Endothelial cell of umbilical vein (primary cell): ENCODE measurements around the gene MOGAT3.

ENCODE experiments used
- CTCF ChIP-seq, 2 donors: IDR thresholded peaks; 1 replicate in 1 of 2; 2 replicates in 1 of 2; pipeline ENCODE4 v1.5.1; 2011; ENCODE audit warnings: low read length in 2 of 2, mild to moderate bottlenecking in 2 of 2, moderate library complexity in 2 of 2, control low read depth in 1 of 2, inconsistent platforms in 1 of 2, low read depth in 1 of 2; ENCODE audit not compliant: insufficient read depth in 1 of 2; ENCODE audit errors: extremely low read depth in 1 of 2
- EZH2 ChIP-seq: IDR thresholded peaks from 2 replicates; pipeline ENCODE4 v1.6.1; 2012; ENCODE audit warnings: borderline replicate concordance, low read depth, mild to moderate bottlenecking, moderate library complexity, low read length, inconsistent platforms; ENCODE audit not compliant: severe bottlenecking
- FOS ChIP-seq: IDR thresholded peaks from 2 replicates; pipeline ENCODE4 v1.6.1; 2011; ENCODE audit warnings: mild to moderate bottlenecking, low read length, moderate library complexity, borderline replicate concordance; ENCODE audit not compliant: insufficient read depth
- GATA2 ChIP-seq: IDR thresholded peaks from 2 replicates; pipeline ENCODE4 v1.7.0; 2011; ENCODE audit warnings: low read depth, mild to moderate bottlenecking, moderate library complexity, mixed read lengths, low read length; ENCODE audit not compliant: insufficient read length, insufficient read depth
- MAX ChIP-seq: IDR thresholded peaks from 2 replicates; pipeline ENCODE4 v1.6.1; 2011; ENCODE audit not compliant: insufficient read depth, insufficient read length
- MYC ChIP-seq: IDR thresholded peaks from one replicate; pipeline ENCODE4 v1.6.1; 2011; ENCODE audit warnings: mild to moderate bottlenecking, low read depth, low read length
- POLR2A ChIP-seq: IDR thresholded peaks from 2 replicates; pipeline ENCODE4 v1.6.1; 2012; ENCODE audit warnings: low read depth, mild to moderate bottlenecking, control low read depth, low read length
- POLR2AphosphoS5 ChIP-seq: IDR thresholded peaks from 2 replicates; pipeline ENCODE4 v1.6.1; 2012; ENCODE audit warnings: low read depth, mild to moderate bottlenecking, control low read depth, low read length, moderate library complexity; ENCODE audit not compliant: insufficient read depth

- no peak for TF ChIP-seq CTCF (IDR thresholded peaks at IDR 0.05; ENCODE audit: extremely low read depth in 1 of 2, insufficient read depth in 1 of 2, low read depth in 1 of 2, low read length in 2 of 2)
- no peak for TF ChIP-seq MYC
- no peak for TF ChIP-seq EZH2
- no peak for TF ChIP-seq POLR2A
- no peak for TF ChIP-seq FOS
- TF ChIP-seq MAX: no peak
- no peak for TF ChIP-seq POLR2AphosphoS5
- no peak for TF ChIP-seq GATA2
These were observed 5.2 kb upstream of the MOGAT3 start for GRCh38 chr7:101205901-101206664.
